Panc1 (cell line): ENCODE measurements around the gene SEPHS1. TPM values are rescaled to one million over a fixed set of nuclear protein-coding genes. Genes with fewer than 3 reads are reported as not detected.
A peak's percentile ranks its signal among the peaks of the same experiment; 100 is the strongest.

Source experiments
- ATAC-seq: fragments of 200-7000 bp; cut with Tn5 transposase; 2 replicates; pipeline ENCODE4 v1.9.1; 2020; ENCODE audit warnings: mild to moderate bottlenecking, moderate library complexity
- BruUV-seq: library from RNA; stranded (reverse); fragments of 400-500 nt; replicated peaks from 2 replicates; lab custom pipeline; 2021; lab: Mats Ljungman, UMichigan
- CTCF ChIA-PET: fragments of 300-600 bp; sonication (Branson Sonifier 250); formaldehyde crosslinking; loops from one replicate; lab custom pipeline; 2022; ENCODE audit warnings: antibody characterized with exemption; lab: Charles Lee
- POLR2A ChIA-PET: fragments of 300-600 bp; sonication (Branson Sonifier 250); formaldehyde crosslinking; loops from one replicate; lab custom pipeline; 2022; ENCODE audit warnings: antibody characterized with exemption; lab: Charles Lee
- DNase-seq: peaks from one replicate; pipeline ENCODE4 v3.0.0-alpha.2; 2010; ENCODE audit warnings: low read depth, low spot score
- H3K27ac ChIP-seq: 2 replicates; pipeline ENCODE4 v1.5.1; 2011; ENCODE audit warnings: mild to moderate bottlenecking, low read length, inconsistent platforms
- H3K27me3 ChIP-seq: fragments of 200-500 bp; sonication (Bioruptor generic); 2 replicates; pipeline ENCODE4 v1.6.0; 2014; ENCODE audit warnings: low read length, inconsistent platforms; ENCODE audit not compliant: control insufficient read depth, insufficient read depth
- H3K36me3 ChIP-seq: fragments of 200-500 bp; sonication (Bioruptor generic); 2 replicates; pipeline ENCODE4 v1.5.1; 2014; ENCODE audit warnings: inconsistent platforms, mild to moderate bottlenecking, low read length, moderate library complexity; ENCODE audit not compliant: control insufficient read depth, insufficient read depth
- H3K4me1 ChIP-seq: 2 replicates; pipeline ENCODE4 v1.5.1; 2011; ENCODE audit warnings: inconsistent platforms, mild to moderate bottlenecking, low read length, moderate library complexity; ENCODE audit not compliant: control insufficient read depth, insufficient read depth
- H3K4me3 ChIP-seq, 2 experiments: 2 replicates each; pipeline ENCODE4 v1.5.1; 2011 to 2012; ENCODE audit warnings: low read depth in 2 of 2, low read length in 2 of 2, mild to moderate bottlenecking in 2 of 2, inconsistent platforms in 1 of 2, moderate library complexity in 1 of 2
- H3K9me3 ChIP-seq: fragments of 200-500 bp; sonication (Bioruptor generic); 2 replicates; pipeline ENCODE4 v1.5.1; 2014; ENCODE audit warnings: low read depth, mild to moderate bottlenecking, inconsistent platforms, low read length, moderate library complexity; ENCODE audit not compliant: control insufficient read depth, insufficient read depth
- CTCF ChIP-seq: fragments of 450-650 bp; IDR thresholded peaks from 2 replicates; pipeline ENCODE4 v1.5.1; 2017; ENCODE audit warnings: mild to moderate bottlenecking
- POLR2AphosphoS5 ChIP-seq: IDR thresholded peaks from 2 replicates; pipeline ENCODE4 v1.6.1; 2012; ENCODE audit warnings: mild to moderate bottlenecking, low read depth, low read length, moderate library complexity
- SIN3A ChIP-seq: IDR thresholded peaks from 2 replicates; pipeline ENCODE4 v1.6.1; 2012; ENCODE audit warnings: low read depth, mild to moderate bottlenecking, low read length, moderate library complexity, borderline replicate concordance; ENCODE audit not compliant: insufficient read depth
- TCF7L2 ChIP-seq: IDR thresholded peaks from 2 replicates; pipeline ENCODE4 v1.6.1; 2011; ENCODE audit warnings: mild to moderate bottlenecking, low read depth, low read length, inconsistent platforms
- in situ Hi-C: cut with HindIII; loops from 2 replicates; pipeline ENCODE4 v1.10.0; 2016; ENCODE audit warnings: low sequenced_read_pairs, low pct_unique_long_range_greater_than_20kb
- intact Hi-C: fragments of 100-400 bp; cut with micrococcal nuclease; formaldehyde crosslinking; loops from one replicate; pipeline ENCODE4 v1.10.0; 2022; ENCODE audit not compliant: unreplicated experiment
- total RNA-seq: library from RNA; stranded (reverse); gene quantifications from one replicate; pipeline ENCODE4 v1.2.1, GENCODE V29; 2021; ENCODE audit not compliant: unreplicated experiment
- TF ChIP-seq, protein P1 (sequence below), 2 experiments: IDR thresholded peaks; 2 replicates each; pipeline ENCODE4 v1.6.1; 2011 to 2012; ENCODE audit warnings: low read depth in 2 of 2, control low read depth in 1 of 2, low read length in 1 of 2, mild to moderate bottlenecking in 1 of 2, moderate library complexity in 1 of 2; ENCODE audit not compliant: insufficient read depth in 1 of 2

The SEPHS1 gene
- total RNA-seq, 1 experiment from 2014 or later = 47.1 TPM

- H3K9me3 ChIP-seq = no peaks in the 10 kb centered on the region
- intact Hi-C loops = no loop called here
- no peak for DNase-seq
- peaks cover 7% of the 10 kb centered on the region for H3K36me3 ChIP-seq
- ATAC-seq = peak; percentile 43
- ChIA-PET CTCF (no interaction called here), POLR2A (no interaction called here)
- BruUV-seq = no TSS peak
- TF ChIP-seq POLR2AphosphoS5 = no peak
- TF ChIP-seq SIN3A = no peak
- TF ChIP-seq, protein P1, sequence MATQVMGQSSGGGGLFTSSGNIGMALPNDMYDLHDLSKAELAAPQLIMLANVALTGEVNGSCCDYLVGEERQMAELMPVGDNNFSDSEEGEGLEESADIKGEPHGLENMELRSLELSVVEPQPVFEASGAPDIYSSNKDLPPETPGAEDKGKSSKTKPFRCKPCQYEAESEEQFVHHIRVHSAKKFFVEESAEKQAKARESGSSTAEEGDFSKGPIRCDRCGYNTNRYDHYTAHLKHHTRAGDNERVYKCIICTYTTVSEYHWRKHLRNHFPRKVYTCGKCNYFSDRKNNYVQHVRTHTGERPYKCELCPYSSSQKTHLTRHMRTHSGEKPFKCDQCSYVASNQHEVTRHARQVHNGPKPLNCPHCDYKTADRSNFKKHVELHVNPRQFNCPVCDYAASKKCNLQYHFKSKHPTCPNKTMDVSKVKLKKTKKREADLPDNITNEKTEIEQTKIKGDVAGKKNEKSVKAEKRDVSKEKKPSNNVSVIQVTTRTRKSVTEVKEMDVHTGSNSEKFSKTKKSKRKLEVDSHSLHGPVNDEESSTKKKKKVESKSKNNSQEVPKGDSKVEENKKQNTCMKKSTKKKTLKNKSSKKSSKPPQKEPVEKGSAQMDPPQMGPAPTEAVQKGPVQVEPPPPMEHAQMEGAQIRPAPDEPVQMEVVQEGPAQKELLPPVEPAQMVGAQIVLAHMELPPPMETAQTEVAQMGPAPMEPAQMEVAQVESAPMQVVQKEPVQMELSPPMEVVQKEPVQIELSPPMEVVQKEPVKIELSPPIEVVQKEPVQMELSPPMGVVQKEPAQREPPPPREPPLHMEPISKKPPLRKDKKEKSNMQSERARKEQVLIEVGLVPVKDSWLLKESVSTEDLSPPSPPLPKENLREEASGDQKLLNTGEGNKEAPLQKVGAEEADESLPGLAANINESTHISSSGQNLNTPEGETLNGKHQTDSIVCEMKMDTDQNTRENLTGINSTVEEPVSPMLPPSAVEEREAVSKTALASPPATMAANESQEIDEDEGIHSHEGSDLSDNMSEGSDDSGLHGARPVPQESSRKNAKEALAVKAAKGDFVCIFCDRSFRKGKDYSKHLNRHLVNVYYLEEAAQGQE (IDR thresholded peaks at IDR 0.05; ENCODE audit: insufficient read depth in 1 of 2, low read depth in 2 of 2, low read length in 1 of 2) = no peak
- no peak for TF ChIP-seq CTCF
- no peak for TF ChIP-seq TCF7L2
- in situ Hi-C loops = no loop called here
- H3K4me1 ChIP-seq = peaks cover 3% of the 10 kb centered on the region; the same call in 1 of the 2 replicates
- H3K27me3 ChIP-seq = no peaks in the 10 kb centered on the region
- H3K4me3 ChIP-seq = peak overlapping the region; percentile 68 to 73
- H3K27ac ChIP-seq = peak overlapping the region; percentile 91
Measured at GRCh38 chr10:13347043-13347499, 1.0 kb downstream of the SEPHS1 start.

DNA sequence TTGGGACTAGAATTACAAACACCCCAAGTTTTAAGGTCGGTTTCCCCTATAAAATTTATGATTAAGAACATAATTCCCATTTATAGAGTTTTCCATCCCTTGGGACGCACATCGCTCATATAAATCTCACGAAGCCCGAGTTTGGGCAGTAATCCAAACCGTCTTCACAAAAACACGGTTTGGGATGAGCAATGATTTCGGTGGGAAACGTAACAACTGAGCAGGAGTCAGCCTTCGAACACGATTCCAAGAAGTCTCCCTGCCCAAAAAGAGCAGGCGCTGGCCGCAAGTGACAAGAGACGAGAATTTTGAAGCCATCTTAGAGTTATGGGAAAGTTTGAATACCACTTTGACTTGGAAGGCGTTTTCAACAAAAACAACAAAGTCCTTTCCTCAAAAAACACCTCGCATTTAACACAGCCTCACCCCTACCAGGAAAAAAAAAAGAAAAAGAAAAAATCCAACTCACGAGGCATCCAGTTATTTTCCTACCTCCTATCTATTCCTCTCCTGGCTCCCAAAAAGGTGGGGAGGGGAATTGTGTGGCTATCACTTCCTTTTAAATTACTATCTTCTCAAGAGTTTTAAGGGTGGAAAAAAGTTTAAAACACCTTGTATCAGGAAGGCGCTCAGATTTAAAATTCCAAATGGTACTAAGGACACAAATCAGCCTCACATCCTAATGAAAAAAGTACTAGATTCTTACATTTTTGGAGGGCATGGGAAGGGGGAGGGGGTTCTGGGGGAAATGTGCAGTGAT is 1.6 kb downstream of the SEPHS1 start:
- no peak for ATAC-seq
- peaks cover 3% of the 10 kb centered on the region; the same call in 1 of the 2 replicates for H3K4me1 ChIP-seq
- H3K36me3 ChIP-seq = peaks cover 7% of the 10 kb centered on the region
- in situ Hi-C loops (no loop called here), intact Hi-C loops (no loop called here)
- H3K27ac ChIP-seq = peak overlapping the region; percentile 91
- CTCF ChIA-PET = no interaction called here
- TF ChIP-seq CTCF = no peak
- TF ChIP-seq POLR2AphosphoS5 = no peak
- TF ChIP-seq SIN3A = no peak
- TF ChIP-seq, protein P1 (IDR thresholded peaks at IDR 0.05; ENCODE audit: insufficient read depth in 1 of 2, low read depth in 2 of 2, low read length in 1 of 2) = no peak
- no peak for TF ChIP-seq TCF7L2
- TSS peak; percentile 86 for BruUV-seq
- POLR2A ChIA-PET = no interaction called here
- H3K9me3 ChIP-seq = no peaks in the 10 kb centered on the region
- H3K27me3 ChIP-seq = no peaks in the 10 kb centered on the region
- no peak for DNase-seq
- H3K4me3 ChIP-seq = peak overlapping the region; percentile 68 to 73
